Smooth muscle cell (in vitro differentiated cells): Measurements from ENCODE around the gene SRI. TPM values are rescaled to one million over a fixed set of nuclear protein-coding genes. Genes with fewer than 3 reads are reported as not detected.

Experiments
- DNase-seq: peaks from one replicate; lab custom pipeline; 2025; ENCODE audit not compliant: unreplicated experiment; lab: John Stamatoyannopoulos, UW
- H2AFZ ChIP-seq: fragments of 200-600 bp; sonication (generic); 2 replicates; pipeline ENCODE4 v1.6.0; 2016; ENCODE audit warnings: antibody characterized with exemption, low read depth, mild to moderate bottlenecking
- H3F3A ChIP-seq: fragments of 200-600 bp; sonication (generic); 2 replicates; pipeline ENCODE4 v1.6.0; 2017; ENCODE audit warnings: antibody characterized with exemption, low read depth
- H3K27ac ChIP-seq: fragments of 200-600 bp; sonication (generic); 2 replicates; pipeline ENCODE4 v1.5.1; 2016; ENCODE audit warnings: low read depth, mild to moderate bottlenecking
- H3K27me3 ChIP-seq: fragments of 200-600 bp; sonication (generic); 2 replicates; pipeline ENCODE4 v1.6.1; 2016; ENCODE audit warnings: low read depth, mild to moderate bottlenecking
- H3K36me3 ChIP-seq: fragments of 200-600 bp; sonication (generic); 2 replicates; pipeline ENCODE4 v1.5.1; 2016; ENCODE audit warnings: low read depth
- H3K4me1 ChIP-seq: fragments of 200-600 bp; sonication (generic); 2 replicates; pipeline ENCODE4 v1.5.1; 2016; ENCODE audit warnings: low read depth
- H3K4me2 ChIP-seq: fragments of 200-600 bp; sonication (generic); 2 replicates; pipeline ENCODE4 v1.6.0; 2016; ENCODE audit warnings: mild to moderate bottlenecking
- H3K4me3 ChIP-seq: fragments of 200-600 bp; sonication (generic); 2 replicates; pipeline ENCODE4 v1.5.1; 2016; ENCODE audit warnings: mild to moderate bottlenecking
- H3K79me2 ChIP-seq: fragments of 200-600 bp; sonication (generic); 2 replicates; pipeline ENCODE4 v1.6.0; 2016; ENCODE audit warnings: low read depth, mild to moderate bottlenecking
- H3K9ac ChIP-seq: fragments of 200-600 bp; sonication (generic); 2 replicates; pipeline ENCODE4 v1.6.0; 2016; ENCODE audit warnings: low read depth
- H3K9me3 ChIP-seq: fragments of 200-600 bp; sonication (generic); replicated peaks from 2 replicates; pipeline ENCODE4 v1.5.1; 2016; ENCODE audit warnings: low read depth
- H4K20me1 ChIP-seq: fragments of 200-600 bp; sonication (generic); 2 replicates; pipeline ENCODE4 v1.6.0; 2016; ENCODE audit warnings: low read depth
- WGBS: methylation state at CpG from one replicate; pipeline ENCODE4 v1.1.7; 2016; ENCODE audit warnings: low lambda C conversion rate; 5-methylcytosine and 5-hydroxymethylcytosine counted together
- polyA plus RNA-seq: library from polyadenylated mRNA; unstranded; fragments of >200 nt; fragmentation: Nextera tagmentation; extraction: Ambion mirVana; gene quantifications from 2 replicates; pipeline ENCODE4 v1.2.1, GENCODE V29; 2016
- total RNA-seq: library from RNA; depleted of rRNA; stranded (reverse); fragments of >200 nt; gene quantifications from 2 replicates; pipeline ENCODE4 v1.2.3, GENCODE V29; 2014
- TF ChIP-seq, protein P1 (sequence below): fragments of 200-600 bp; sonication (generic); IDR thresholded peaks from 2 replicates; pipeline ENCODE4 v1.5.1; 2017; ENCODE audit warnings: borderline replicate concordance, mild to moderate bottlenecking, antibody characterized with exemption; ENCODE audit not compliant: insufficient read depth, poor library complexity, severe bottlenecking

Gene SRI, protein sequence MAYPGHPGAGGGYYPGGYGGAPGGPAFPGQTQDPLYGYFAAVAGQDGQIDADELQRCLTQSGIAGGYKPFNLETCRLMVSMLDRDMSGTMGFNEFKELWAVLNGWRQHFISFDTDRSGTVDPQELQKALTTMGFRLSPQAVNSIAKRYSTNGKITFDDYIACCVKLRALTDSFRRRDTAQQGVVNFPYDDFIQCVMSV
- total RNA-seq (63.1 and 75.2 TPM in 2 replicates), polyA plus RNA-seq (167 and 175 TPM in 2 replicates)

DNA sequence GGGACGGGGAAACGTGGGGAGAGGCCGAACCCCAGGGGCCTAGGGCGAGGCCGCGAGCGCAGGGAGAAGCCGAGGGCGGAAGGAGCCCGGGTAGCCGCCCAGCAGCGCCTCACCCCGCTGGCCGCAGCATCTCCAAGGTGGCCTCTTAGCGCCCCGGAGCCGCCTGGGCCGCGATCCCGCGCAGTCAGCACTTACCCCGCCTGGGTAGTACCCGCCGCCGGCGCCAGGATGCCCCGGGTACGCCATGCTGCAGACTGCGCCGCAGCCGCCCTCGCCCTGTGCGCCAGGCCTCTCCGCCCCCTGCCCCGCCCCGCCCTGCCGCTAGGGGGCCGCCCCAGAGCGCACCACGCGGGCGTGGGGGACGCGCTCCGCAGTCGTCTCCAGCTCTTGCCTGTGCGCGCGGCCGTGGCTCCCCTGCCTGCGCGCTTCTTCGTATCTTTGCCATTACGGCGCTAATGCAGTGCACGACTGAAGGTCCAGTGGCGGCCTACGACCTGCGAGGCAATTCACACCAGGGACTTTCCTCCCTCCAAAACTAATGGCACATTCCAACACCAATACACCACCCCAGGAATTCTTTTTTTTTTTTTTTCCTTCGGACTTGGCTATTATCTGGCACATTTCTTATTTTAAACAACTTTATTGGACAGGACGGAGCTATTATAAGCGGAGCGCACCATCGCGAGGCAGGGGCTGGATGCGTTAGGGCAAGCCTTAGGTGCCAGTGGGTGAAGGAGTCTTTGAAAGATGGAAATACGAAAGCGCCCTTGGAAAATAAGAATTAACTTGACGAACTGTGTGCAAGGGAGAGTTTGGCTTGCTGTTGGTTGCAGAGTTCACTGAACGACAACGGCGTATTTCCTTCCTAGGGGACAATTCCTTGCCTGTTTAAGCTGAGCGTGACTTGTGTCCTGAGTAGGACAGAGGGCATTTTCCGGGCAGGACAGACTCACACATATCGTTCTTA lies at the start of gene SRI:
TSS of gene SRI (minus strand) at position 258 of the 967 bp plus-strand sequence. CDS start at position 246, 12 bp downstream.
- Histone ChIP-seq H3K27ac (peak within 1 kb of the TSS; percentile 90), H2AFZ (peak within 1 kb of the TSS; percentile 84), H3K9me3 (no peaks in the 10 kb centered on the region), H3F3A (no peaks in the 10 kb centered on the region), H3K79me2 (peaks cover 37% of the 10 kb centered on the region), H4K20me1 (peaks cover 21% of the 10 kb centered on the region), H3K4me1 (peaks cover 14% of the 10 kb centered on the region), H3K9ac (peak within 1 kb of the TSS; percentile 99), H3K36me3 (peaks cover 5% of the 10 kb centered on the region), H3K4me3 (peak within 1 kb of the TSS; percentile 97), H3K27me3 (no peaks in the 10 kb centered on the region), H3K4me2 (peak within 1 kb of the TSS; percentile 87)
- TF ChIP-seq, protein P1, sequence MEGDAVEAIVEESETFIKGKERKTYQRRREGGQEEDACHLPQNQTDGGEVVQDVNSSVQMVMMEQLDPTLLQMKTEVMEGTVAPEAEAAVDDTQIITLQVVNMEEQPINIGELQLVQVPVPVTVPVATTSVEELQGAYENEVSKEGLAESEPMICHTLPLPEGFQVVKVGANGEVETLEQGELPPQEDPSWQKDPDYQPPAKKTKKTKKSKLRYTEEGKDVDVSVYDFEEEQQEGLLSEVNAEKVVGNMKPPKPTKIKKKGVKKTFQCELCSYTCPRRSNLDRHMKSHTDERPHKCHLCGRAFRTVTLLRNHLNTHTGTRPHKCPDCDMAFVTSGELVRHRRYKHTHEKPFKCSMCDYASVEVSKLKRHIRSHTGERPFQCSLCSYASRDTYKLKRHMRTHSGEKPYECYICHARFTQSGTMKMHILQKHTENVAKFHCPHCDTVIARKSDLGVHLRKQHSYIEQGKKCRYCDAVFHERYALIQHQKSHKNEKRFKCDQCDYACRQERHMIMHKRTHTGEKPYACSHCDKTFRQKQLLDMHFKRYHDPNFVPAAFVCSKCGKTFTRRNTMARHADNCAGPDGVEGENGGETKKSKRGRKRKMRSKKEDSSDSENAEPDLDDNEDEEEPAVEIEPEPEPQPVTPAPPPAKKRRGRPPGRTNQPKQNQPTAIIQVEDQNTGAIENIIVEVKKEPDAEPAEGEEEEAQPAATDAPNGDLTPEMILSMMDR: peak; percentile 95
- DNase-seq: peak; percentile 72
- 2% methylated on average over 65 of the region's 75 CpGs for WGBS

DNA sequence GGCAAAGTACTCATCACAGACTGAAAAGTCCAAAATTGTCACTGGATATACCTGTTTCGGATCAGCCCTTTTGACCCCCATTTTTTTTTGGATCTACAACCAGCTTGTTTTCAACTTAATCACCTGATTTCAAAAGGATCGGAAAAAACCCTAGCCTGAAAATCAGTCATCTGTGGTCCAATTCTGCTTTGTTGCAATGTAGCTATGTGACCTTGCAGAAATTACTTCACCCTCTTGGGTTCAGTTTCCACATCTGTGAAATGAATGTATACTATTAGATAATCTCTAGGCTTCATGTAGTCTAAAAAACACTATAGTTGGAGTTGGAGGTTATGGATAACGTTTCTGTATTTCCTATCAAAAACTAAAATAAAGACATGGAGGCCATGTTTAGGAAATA lies 49.7 kb upstream of the SRI start:
- TF ChIP-seq, protein P1: no peak
- Histone ChIP-seq H3K27ac (no peak overlapping the region), H3K4me2 (no peak overlapping the region), H2AFZ (no peak overlapping the region), H4K20me1 (no peaks in the 10 kb centered on the region), H3K9ac (no peak overlapping the region), H3K4me3 (no peak overlapping the region), H3K36me3 (no peaks in the 10 kb centered on the region), H3K79me2 (no peaks in the 10 kb centered on the region), H3F3A (no peaks in the 10 kb centered on the region), H3K4me1 (no peaks in the 10 kb centered on the region), H3K27me3 (no peaks in the 10 kb centered on the region), H3K9me3 (no peaks in the 10 kb centered on the region)
- DNase-seq: no peak
- 92% methylated on average over 3 of the region's 3 CpGs for WGBS

DNA sequence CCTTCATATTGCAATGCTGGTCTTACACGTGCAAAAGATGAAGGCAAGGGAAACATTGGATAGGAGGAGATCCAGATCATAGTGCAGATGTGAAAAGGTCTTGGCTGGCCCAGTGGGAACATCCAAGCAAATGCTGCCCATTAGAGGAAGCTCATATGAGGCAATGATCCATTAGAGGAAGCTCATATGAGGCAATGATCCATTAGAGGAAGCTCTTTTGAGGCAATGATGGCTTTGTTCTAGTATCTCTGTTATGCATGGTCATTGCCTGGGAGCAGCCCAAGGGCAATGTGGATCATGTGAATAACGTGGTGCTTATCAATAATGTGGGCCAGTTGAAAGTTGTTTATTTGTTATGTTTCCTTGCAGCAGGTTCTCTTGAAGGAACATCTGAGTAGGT lies 49.0 kb upstream of the SRI start:
- H3K9ac ChIP-seq: no peak overlapping the region
- no peak overlapping the region for H2AFZ ChIP-seq
- DNase-seq: no peak
- no peaks in the 10 kb centered on the region for H3F3A ChIP-seq
- H3K27me3 ChIP-seq: no peaks in the 10 kb centered on the region
- no peaks in the 10 kb centered on the region for H3K9me3 ChIP-seq
- TF ChIP-seq, protein P1: no peak
- H3K4me1 ChIP-seq: no peaks in the 10 kb centered on the region
- no peaks in the 10 kb centered on the region for H4K20me1 ChIP-seq
- H3K27ac ChIP-seq: no peak overlapping the region
- WGBS: 80% methylated on average over 2 of the region's 2 CpGs
- no peak overlapping the region for H3K4me3 ChIP-seq
- no peaks in the 10 kb centered on the region for H3K79me2 ChIP-seq
- H3K4me2 ChIP-seq: no peak overlapping the region
- no peaks in the 10 kb centered on the region for H3K36me3 ChIP-seq
